ENCODE results near the gene CCDC186. TPM values are rescaled to one million over a fixed set of nuclear protein-coding genes. Genes with fewer than 3 reads are reported as not detected.

The CCDC186 gene
- total and polyA plus RNA-seq, 2 of the 8 experiments (the other 6 are each of a cell fraction or from before 2014, with no cell fraction given), result 3.0 to 30.3 TPM

- Histone ChIP-seq H2AK5ac (ENCODE audit: low read depth, low read length) (no peak overlapping the region), H2BK5ac (ENCODE audit: low read depth, low read length) (no peak overlapping the region), H2BK12ac (ENCODE audit: low read depth, low read length) (no peak overlapping the region), H3K27me3 (replicated peaks in 1 of 4; ENCODE audit: control insufficient read depth in 3 of 4, extremely low read depth in 1 of 4, insufficient read depth in 3 of 4, low read length in 3 of 4) (peaks cover 0 to 3% (median 0%) of the 10 kb centered on the region in 4 experiments; a peak in 1 of 7 replicates), H3K36me3 (ENCODE audit: control insufficient read depth in 2 of 4, insufficient read depth in 4 of 4, low read length in 3 of 4) (no peaks in the 10 kb centered on the region), H3K27ac (ENCODE audit: low read depth, low read length) (no peak overlapping the region), H3K79me2 (ENCODE audit: control insufficient read depth in 1 of 2, insufficient read depth in 2 of 2, low read length in 2 of 2) (no peaks in the 10 kb centered on the region), H2BK15ac (ENCODE audit: low read length) (no peak overlapping the region), H4K8ac (ENCODE audit: extremely low read depth, insufficient read depth, low read length) (no peak overlapping the region), H3K4me3 (ENCODE audit: extremely low read depth in 1 of 4, insufficient read depth in 2 of 4, low read depth in 3 of 4, low read length in 4 of 4) (no peak overlapping the region), H3K56ac (replicated peaks; ENCODE audit: insufficient read length, low read depth, low read length) (no peak overlapping the region), H3K4me2 (ENCODE audit: insufficient read depth in 1 of 2, low read depth in 2 of 2, low read length in 2 of 2) (no peak overlapping the region), H4K20me1 (replicated peaks in 1 of 2; ENCODE audit: control insufficient read depth in 1 of 2, insufficient read depth in 2 of 2, low read length in 2 of 2) (no peaks in the 10 kb centered on the region), H2BK120ac (replicated peaks; ENCODE audit: low read depth, low read length) (no peak overlapping the region), H3K4me1 (replicated peaks in 1 of 4; ENCODE audit: control insufficient read depth in 3 of 4, insufficient read depth in 4 of 4, low read length in 3 of 4) (peaks cover 0 to 2% (median 0%) of the 10 kb centered on the region in 4 experiments; a peak in 2 of 7 replicates), H3K79me1 (ENCODE audit: low read depth, low read length) (no peaks in the 10 kb centered on the region), H2BK20ac (ENCODE audit: low read length) (no peak overlapping the region), H4K5ac (ENCODE audit: insufficient read length, low read depth, low read length) (no peak overlapping the region), H3K23me2 (ENCODE audit: low read depth, low read length) (no peaks in the 10 kb centered on the region), H2AFZ (ENCODE audit: low read length) (no peak overlapping the region), H3K4ac (replicated peaks; ENCODE audit: insufficient read length, low read depth, low read length) (no peak overlapping the region), H3K14ac (ENCODE audit: insufficient read length) (no peak overlapping the region), H3K9ac (replicated peaks in 1 of 4; ENCODE audit: extremely low read depth in 1 of 4, low read depth in 3 of 4, low read length in 3 of 4) (no peak overlapping the region), H3K18ac (ENCODE audit: extremely low read depth, low read length) (no peak overlapping the region), H3K9me3 (ENCODE audit: insufficient read depth in 2 of 2, low read depth in 1 of 2, low read length in 1 of 2) (no peaks in the 10 kb centered on the region), H3K23ac (ENCODE audit: insufficient read length) (no peak overlapping the region), H4K91ac (replicated peaks; ENCODE audit: insufficient read length, low read length) (no peak overlapping the region)
- WGBS, 2 experiments (ENCODE audit: extremely low coverage in 1 of 2, insufficient coverage in 1 of 2, insufficient read length in 1 of 2, insufficient replicate concordance in 2 of 2, low coverage in 1 of 2, low lambda C conversion rate in 2 of 2, missing lambda C conversion rate in 1 of 2), result 95% methylated on average over 7 of the region's 9 CpGs; no CpG with 5 or more reads in 1 of the 2 experiments
- no peak for FAIRE-seq
- ChIA-PET POLR2A (ENCODE audit: partially characterized antibody) (no interaction called here), CTCF (ENCODE audit: partially characterized antibody) (interaction anchor here (0.6 to 0.7 kb wide), 2 partner anchors 69 to 76 kb away, joined by 3 read pairs; no protein-coding TSS in a partner anchor)
- TF ChIP-seq CHD2 (IDR thresholded peaks at IDR 0.05; ENCODE audit: low read length) (no peak), PHF8 (conservative IDR thresholded peaks at IDR 0.05; ENCODE audit: low read depth, low read length) (no peak)
- no peak for DNase-seq (ENCODE audit: low read depth in 1 of 2, low spot score in 2 of 2)
Measured at GRCh38 chr10:114183563-114183962, 9.6 kb upstream of the CCDC186 start.
